HG03139 (cell line): ENCODE measurements around the gene EPHB2.

Source experiments
- ATAC-seq: cut with Tn5 transposase; IDR thresholded peaks from one replicate; pipeline ENCODE4 v1.9.1; 2021; ENCODE audit not compliant: unreplicated experiment

EPHB2 gene

DNA sequence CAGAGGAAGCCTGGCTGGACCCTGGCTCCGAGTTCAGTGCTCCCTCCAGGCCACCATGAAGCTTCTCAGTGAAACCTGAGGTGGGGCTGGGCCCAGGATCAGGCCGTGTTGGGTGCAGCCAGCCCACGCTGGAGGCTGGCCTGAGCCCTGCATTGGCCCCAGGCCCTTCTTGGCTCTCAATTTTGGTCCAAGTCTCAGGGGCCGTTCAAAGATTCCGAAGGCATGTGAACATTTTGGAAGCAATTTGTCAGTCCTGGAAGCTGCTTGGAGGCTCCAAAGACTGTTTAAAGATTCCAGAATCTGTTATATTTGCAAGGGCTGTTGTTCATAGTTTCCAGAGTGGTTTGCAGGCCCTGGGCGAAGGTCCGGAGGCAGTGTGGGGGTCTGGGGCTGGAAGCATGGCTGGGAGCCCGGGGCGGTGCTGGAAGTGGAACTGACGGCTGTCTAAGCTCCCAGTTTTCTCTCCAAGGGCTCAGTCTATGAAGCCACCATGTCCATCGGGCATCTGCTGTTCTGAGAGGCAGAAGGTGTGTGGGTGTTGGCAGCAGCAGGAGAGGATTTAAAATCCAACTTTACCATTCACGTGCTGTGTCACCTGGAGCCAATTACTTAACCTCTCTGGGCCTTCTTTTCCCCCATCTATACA lies 104.9 kb downstream of the EPHB2 start:
- no peak for ATAC-seq

DNA sequence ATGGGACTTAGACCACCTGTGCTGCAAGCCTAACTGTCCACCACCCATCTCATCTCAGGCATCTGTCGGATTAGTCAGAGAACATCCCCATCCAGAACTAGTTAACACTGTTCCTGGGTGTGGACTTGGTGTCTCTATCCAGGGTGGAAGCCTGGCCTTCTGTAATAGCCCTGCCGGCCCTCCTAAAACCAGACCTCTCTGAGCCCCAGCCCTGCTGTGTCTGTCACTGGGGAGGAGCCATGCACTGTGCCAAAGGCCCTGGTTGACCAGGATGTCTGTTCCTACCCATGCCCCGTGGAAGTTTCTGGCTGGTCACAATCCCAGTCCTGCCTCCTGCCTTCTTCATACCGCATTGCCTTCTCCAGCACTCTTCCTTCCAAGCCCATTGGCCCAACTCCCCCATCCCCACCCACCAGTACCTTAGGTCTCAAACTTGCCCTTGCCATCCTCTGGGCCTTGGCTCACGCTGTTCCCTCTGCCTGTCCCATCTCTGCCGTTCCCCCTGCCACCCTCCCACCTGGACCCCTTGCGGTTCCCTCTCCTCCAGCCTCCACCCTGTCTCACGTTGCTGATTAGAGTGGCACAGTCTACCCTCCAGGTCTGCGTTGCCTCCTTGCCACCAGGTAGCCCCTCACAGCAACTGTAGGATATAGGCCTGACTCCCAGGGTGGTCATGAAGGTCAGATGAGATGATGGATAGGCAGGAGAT lies 105.6 kb downstream of the EPHB2 start:
- ATAC-seq, result no peak

DNA sequence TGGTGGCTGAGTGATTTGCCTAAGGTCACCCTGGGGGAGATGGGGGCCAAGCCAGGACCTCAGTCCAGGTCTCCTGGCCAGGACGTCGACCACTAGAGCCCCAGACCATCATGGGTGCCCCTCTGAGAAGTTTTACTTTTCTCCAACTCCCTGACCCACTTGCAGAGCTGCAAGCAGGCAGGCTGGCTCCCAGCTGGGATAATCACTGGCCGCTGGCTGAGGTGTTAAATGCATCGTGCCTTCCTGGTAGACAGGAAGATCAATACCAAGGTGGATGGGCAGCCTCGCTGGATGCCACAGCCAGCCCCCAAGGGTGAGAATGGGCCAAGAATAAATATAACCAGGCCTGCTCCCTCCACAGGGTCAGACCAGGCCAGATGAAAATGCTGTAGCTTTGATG lies 106.2 kb downstream of the EPHB2 start:
- ATAC-seq, result no peak

DNA sequence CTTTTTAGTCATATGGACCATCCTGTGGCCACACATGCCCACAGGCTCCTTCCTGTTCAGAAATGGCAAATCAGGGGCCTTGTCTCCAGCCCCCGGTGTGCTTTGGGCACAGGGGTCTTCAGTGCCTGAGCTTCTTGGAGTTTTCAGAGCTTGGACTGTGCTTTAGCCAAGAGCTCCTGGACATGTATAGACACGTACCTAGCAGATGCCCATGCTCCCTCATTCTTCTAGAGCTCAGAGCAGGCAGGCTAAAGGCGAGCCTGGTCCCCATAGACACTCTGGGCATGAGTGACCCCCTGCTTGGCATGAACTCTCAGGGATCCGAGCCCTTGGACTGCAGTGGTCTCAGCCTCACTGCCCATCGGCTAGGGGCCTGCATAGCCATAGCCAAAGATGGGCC lies 106.8 kb downstream of the EPHB2 start:
- ATAC-seq, result no peak

DNA sequence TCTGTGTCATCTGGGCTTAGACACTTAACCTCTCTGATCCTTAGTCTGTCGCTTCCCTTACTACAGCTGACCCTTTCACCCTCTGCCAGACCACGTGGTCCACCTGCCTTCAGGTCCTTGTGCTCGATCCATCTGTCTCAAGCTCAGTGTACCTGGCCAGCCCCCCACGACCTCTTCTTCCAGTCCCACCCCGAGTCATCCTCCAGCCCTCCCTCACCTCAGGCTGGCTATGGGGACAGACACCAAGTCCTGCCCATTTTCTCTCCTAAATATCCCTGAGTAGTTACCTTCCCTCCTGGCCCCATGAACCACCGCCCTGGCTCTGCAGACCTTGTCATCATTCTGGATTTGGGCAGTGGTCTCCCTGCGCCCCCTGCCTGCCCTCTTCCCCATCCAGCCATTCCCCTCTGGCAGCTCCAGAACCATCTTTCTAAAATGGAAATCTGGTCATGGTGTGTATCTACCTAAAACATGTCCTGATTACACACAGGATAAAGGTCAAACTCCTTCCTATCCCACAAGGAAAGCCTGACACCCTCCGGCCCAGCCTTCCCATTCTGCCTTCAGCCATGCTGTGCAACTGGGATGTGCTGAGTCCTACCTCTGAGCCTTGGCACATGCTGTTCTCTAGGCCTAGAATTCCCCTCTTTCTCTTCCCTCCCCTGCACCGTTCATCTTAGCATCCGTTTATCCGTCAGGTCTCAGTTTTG lies 107.6 kb downstream of the EPHB2 start:
- ATAC-seq, result no peak

DNA sequence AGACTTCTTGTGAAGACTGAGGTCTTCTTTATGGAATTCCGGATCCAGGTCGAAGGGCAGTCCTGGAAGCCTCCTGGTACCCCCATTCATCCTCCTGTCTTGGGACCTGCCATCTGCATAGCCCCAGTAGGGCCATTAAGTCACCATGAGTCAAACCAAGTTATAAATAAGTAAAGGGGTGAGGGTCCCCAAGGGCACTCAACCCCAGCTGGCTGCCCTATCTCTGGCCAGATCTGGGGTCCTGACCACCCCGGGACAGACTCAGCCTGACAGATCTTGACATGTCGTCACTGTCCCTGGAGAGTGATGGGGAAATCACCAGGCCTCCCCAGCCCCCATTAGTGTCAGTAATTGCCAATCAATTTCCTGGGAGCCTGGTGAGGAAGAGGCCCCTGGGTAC lies 108.7 kb downstream of the EPHB2 start:
- ATAC-seq, result no peak

DNA sequence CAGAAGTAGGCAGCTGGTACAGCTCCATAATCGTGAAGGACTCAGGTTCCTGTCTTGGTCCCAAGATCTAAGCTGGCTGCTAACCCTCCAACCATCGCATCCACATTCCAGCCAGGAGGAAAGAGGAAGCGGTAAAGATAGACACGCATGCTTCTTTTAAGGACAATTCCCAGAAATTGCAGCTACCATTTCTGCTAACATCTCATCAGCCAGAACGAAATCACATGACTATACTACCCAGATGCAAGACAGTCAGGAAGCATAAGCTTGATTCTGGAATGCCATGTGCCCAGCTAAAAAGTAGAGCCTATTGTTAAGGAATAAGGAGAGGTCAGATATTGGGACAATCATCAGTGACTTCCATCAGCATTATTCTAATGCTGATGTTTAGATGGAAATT lies 110.4 kb downstream of the EPHB2 start:
- no peak for ATAC-seq

DNA sequence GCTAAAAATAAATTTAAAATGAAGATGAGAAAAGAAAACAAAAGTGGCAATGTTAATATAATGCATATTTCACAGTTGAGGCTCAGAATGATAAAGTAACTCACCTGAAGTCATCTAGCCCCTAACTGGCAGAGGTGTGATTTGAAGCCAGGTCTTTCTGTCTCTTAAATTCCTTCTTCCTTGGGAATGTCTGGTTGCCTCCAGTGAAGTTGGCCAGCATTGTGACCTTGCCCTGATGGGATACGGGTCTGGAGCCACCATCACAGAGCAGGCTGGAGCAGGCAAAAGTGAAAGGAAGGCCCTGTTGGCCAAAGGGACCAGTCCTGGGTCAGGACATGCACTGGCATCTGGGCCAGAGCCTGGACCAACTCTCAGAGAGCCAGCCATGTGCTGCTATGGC lies 111.7 kb downstream of the EPHB2 start:
- ATAC-seq, result no peak

DNA sequence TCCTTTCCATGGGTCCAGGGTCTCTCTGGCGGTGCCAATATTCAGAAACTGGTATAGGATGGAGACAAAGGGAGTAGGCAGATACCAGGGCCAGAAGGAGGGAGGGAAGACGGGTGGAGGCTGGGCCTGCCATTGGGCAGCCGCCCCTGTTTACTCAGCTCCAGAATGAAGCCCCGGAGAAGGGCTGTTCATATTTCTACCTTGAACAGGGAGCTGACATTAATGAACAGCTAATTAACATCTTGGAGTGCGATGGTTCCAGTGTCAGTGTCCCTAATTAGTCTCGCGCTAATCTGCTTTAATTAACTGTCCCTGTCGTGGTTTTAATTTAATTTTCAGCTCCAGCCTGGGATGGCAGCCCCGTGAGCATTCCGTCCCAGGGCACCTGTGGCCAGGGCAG lies 113.8 kb downstream of the EPHB2 start:
- ATAC-seq, result no peak

DNA sequence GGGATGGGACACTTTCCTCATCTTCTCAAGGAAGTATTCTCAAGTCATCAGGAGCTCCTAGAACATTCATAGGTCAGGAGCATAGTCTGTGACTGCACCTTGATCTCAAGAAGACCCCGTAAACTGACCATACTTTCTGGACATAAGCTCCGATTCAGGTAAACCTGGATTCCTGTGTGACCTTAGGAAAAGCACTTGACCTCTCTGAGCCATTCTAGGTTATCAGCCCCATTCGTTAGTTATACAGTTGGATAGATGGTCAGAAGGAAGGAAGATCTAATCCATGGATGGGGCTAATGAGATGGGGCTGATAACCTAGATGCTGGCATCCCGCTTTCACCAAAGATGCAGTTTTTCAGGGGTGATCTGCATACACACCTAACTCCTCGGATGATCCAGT lies 114.3 kb downstream of the EPHB2 start:
- ATAC-seq, result no peak

DNA sequence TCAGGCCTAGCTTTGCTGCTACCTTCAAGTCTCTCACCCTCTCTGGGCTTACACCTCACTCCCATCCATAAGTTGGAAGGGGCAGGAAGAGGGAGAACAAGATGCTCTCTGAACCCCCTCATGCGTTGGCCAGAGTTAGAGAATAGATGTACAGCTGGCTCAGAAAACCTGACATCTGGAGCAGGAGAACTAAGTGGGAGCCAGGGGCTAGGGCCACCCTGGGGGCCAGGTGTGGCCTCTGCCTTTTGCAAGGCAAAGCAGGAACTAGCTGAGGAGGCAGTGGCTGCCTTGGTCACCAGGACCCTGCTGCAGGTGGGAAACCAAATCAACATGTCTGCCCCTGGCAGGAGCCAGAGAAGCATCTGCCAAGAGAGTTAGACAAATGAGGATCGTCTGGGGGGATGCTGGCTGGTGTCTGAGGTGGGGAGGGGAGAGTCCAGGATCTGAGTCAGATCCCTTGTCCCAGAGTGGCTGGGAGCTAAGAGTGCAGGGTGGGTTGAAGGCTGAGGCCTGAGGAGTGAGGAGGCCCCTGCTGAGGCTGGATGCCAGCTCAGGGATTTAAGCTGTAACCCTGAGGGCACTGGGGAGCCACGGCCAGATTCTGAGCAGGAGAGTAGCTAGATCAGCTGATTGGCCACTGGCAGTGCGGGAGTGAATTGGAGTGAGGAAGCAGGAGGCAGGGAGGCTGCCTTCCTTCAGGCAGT lies 115.0 kb downstream of the EPHB2 start:
- no peak for ATAC-seq

DNA sequence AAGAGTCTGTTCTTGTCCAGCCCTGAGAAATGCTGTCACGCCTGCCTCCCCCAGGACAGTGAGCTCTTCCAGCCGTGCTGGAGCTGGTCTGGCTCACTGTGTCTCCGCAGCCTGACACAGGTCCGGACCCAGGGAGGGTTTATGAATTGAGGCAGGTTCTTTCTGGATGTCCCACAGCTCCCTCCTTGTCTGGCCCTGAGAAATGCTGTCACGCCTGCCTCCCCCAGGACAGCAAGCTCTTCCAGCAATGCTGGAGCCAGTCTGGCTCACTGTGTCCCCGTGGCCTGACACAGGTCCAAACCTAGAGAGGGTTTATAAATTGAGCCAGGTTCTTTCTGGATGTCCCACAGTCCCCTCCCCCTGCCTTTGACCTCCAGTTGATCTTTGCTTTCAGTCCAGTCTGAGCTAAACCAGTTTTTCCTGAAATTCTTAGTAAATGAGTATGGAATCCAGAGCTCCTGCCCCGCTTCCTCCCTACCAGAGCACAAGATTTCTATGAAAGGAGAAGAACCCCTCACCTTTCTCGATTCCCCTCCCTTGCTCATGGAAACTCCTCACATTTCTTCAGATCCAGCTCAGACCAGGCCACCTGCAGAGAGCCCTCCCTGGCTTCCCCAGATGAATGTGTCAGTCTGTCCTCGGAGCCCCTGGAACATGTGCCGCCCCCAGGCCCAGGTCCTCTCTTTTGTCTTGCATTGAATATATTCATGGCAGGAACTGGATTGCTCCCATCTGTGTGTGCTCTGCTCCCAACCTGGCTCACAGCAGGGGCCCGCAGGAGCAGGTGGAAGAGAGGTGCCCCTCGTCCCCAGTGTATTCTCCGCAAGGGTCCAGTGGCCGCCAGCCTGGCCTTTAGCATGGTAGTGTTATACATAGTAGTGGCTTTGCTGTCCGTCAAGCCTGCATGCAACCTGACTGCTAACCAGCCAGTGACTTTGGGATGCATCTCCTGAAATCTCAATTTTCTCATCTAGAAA lies 116.3 kb downstream of the EPHB2 start:
- no peak for ATAC-seq

DNA sequence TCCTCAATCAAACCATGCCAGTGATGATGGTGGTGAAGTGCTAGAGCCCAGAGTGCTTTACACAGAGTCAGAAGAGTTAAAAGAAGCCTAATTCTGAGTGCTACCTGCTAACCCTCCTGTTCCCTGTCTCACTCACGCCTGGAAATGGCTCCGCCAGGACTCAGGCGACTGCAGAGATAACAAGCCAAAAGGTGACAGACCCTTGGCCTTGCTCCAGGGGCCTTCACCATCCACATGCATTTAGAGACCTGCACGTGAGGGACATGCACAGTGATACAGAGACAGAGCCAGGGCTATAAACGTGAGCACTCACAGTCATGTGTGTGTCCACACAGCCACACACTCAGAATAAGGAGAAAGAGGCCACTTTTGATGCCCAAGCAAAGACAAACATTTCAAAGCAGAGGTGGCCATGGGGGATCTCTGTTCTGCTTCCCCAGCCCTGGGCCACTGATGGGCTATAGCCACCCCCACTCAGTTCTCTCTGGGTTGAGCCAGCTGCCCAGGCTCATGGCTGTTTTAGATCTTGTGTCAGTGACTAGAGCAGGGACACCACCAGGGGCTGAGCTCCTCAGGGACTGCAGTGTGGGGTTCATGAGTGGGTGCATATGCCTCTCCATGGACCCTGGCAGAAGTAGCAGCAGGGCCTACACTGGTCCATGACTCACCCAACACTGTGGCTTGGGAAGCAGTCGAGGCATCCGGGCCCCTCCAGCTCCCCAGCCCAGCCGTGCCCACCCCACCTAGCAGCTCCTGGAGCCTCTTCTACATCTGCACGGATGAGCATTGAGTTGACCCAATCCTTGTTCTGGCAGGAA lies 117.2 kb downstream of the EPHB2 start:
- no peak for ATAC-seq

DNA sequence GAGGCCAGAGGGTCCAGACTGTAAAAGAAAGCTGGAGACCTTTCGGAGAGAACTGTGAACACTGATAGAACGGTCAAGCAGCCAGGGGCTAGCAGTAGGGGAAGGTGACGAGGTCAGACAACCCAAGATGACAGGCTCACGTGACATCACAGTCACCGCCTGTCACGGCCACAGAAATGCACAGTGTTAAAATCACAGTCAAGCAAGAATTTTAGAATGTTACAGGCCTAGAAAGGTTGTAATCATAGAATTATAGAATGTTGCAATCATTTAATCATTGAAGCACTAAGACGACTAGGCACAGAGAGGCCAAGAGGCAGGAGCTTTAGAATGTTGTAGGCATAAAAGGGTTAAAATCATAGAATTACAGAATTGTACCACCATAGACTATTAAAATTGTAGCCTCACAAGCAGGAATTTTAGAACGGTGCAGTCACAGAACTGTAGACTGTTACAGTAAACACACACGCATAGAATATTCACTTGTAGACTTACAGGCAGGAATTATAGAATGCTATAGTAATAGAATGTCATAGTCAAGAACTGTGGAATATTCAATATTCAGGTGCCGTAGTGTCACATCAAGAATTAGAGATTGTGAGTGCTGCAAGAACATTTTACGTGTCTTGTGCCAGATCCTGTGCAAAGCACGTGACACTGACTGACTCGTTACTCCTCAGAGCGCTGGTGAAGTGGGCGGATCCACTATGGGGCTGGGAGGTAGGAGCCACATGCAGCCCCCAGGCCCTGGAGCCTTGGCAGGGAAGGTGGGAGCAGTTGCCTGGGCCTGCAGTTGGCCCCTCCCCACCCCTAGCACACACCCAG lies 118.1 kb downstream of the EPHB2 start:
- ATAC-seq, result no peak

DNA sequence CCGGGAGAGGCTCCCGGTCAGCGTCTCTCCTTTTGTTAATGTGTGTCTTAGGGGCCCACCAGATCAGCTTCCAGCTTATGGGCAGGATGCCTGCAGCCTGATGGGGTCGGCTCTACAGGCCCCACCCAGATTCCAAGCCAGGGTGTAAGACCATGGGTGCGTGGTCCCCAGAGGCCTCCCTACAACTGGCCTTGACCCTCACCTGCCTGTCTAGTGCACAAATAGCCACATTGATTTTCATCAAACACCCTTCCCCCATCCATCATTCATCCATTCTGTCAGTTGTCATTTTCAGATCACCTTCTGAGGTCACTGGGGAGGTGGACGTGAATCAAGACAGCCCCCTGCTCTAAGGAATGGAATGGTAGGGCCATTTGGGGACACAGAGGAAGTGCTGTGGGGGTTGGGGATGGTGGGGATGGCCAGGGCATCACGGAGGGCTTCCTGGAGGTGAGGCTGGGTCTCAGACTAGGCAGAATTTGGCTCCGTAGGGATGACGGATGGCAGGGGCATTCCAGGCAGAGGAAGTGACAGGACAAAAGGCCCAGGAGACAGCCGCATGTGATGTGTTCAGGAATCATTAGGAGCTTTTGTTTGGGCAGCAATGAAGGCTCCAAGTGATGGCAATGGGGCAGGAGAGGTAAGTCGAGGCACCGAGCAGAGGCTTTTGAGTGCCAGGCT lies 118.8 kb downstream of the EPHB2 start:
- ATAC-seq, result no peak

DNA sequence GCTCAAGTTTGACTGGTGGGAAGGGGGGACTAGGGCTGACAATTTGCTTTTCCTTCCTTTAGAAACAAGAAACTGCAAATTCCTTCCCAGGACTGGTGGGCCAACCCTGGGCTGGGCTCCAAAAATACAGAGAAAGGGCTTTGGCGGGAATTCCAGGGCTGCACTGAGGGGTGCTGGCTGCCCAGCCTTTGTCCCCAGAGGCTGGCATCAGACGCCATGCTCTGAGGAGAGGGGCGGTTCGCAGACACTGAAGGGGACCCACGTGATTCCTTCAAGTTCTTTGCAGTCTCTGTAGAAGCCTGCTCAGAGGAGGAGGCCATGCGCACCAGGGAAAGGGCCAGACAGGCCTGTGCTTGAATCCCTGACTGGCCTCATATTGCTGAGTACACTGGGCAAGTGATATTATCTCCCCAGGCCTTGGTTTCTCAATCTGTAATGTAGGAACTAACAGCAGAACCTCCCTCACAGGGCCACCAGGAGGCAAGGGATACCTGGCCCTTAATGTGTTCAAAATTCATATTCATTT lies 119.5 kb downstream of the EPHB2 start:
- ATAC-seq, result no peak

DNA sequence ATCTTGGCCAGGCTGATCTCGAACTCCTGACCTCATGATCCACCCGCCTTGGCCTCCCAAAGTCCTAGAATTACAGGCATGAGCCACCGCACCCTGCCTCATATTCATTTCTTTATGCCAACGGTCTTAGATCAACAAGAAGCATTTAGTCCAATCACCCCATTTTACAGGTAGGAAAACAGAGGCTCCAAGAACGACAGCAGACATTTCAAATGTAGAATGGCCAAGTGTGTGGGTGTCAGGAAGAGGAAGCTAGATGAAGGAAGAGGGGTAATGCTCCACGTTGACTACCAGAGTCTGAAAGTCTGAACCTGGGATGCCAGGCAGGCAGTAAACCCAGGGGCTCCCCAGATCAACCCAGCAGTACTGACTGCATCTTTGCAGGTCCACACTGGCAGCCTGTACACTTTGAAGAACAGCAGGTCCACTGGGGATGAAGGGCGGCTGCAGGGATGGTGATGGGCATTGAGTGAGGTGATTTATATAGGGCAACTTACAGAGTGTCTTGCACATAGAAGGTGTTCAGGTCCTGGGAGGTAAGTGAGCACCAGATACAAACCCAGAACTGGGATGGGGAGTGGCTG lies 120.2 kb downstream of the EPHB2 start:
- no peak for ATAC-seq
